BE2C (cell line): ENCODE data around the gene TFAM.

Experiments
- DNase-seq: peaks from one replicate; pipeline ENCODE4 v3.0.0-alpha.2; 2020
- H3K27me3 ChIP-seq: fragments of 250-450 bp; sonication (Bioruptor Pico); 2 replicates; pipeline ENCODE4 v1.5.1; 2020; ENCODE audit warnings: mild to moderate bottlenecking
- H3K36me3 ChIP-seq: fragments of 250-450 bp; sonication (Bioruptor Pico); 2 replicates; pipeline ENCODE4 v1.5.1; 2020; ENCODE audit warnings: mild to moderate bottlenecking
- H3K4me1 ChIP-seq: fragments of 250-450 bp; sonication (Bioruptor Pico); 2 replicates; pipeline ENCODE4 v1.5.1; 2020
- H3K4me3 ChIP-seq: 2 replicates; pipeline ENCODE4 v1.5.1; 2011; ENCODE audit warnings: low read depth, low read length
- H3K9me3 ChIP-seq: fragments of 250-450 bp; sonication (Bioruptor Pico); 2 replicates; pipeline ENCODE4 v1.5.1; 2020
- CTCF ChIP-seq: IDR thresholded peaks from 2 replicates; pipeline ENCODE4 v1.5.1; 2012; ENCODE audit warnings: mild to moderate bottlenecking, low read depth, low read length

The TFAM gene

DNA sequence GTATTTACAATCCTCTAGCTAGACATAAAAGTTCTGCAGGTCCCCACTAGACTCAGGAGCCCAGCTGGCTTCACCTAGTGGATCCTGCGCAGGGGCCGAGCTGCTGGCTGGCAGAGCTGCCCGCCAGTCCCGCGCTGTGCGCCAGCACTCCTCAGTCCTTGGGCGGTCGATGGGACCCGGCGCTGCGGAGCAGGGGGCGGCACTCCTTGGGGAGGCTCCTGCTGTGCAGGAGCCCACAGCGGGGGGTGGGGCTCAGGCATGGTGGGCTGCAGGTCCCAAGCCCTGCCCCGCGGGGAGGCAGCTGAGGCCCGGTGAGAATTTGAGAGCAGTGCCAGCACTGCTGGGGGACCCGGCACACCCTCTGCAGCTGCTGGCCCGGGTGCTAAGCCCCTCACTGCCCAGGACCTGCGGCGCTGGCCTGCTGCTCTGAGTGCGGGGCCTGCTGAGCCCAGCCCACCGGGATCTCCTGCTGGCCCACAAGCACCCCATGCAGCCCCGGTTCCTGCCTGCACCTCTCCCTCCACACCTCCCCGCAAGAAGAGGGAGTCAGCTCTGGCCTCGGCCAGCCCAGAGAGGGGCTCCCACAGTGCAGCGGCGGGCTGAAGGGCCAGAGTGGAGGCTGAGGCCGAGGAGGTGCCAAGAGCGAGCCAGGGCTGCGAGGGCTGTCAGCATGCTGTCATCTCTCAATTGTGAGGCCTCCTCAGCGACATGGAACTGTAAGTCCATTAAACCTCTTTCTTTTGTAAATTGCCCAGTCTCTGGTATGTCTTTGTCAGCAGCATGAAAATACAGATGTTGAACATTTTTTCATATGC is 63.1 kb downstream of the TFAM start:
- Histone ChIP-seq H3K27me3 (no peaks in the 10 kb centered on the region), H3K4me1 (no peaks in the 10 kb centered on the region), H3K36me3 (no peaks in the 10 kb centered on the region), H3K4me3 (no peak overlapping the region), H3K9me3 (no peaks in the 10 kb centered on the region)
- no peak for DNase-seq
- TF ChIP-seq CTCF: no peak
